Esophagus squamous epithelium (tissue), 4 donors: ENCODE data around the gene C10orf105.

Experiments
- CTCF ChIP-seq, 6 experiments: fragments of 450-650 bp in 4 of 6; fragments of 200-600 bp in 2 of 6; sonication (generic) in 2 of 6; IDR thresholded peaks; one replicate each; pipeline ENCODE4 v1.5.1; 2016 to 2019; ENCODE audit warnings: antibody characterized with exemption in 6 of 6, mild to moderate bottlenecking in 4 of 6, moderate library complexity in 4 of 6
- POLR2A ChIP-seq, 4 donors: fragments of 450-650 bp; IDR thresholded peaks; one replicate each; pipeline ENCODE4 v1.6.1; 2017; ENCODE audit warnings: antibody characterized with exemption in 4 of 4, mild to moderate bottlenecking in 4 of 4, moderate library complexity in 3 of 4

- TF ChIP-seq POLR2A (IDR thresholded peaks at IDR 0.05) (no peak), CTCF (IDR thresholded peaks at IDR 0.05) (peak in 1 of 6 experiments; percentile 12)
Observed at GRCh38 chr10:71765176-71765904, 45.8 kb upstream of the C10orf105 start.
